Measurements from ENCODE around the gene TP53TG3B.
"Not testable (repeated sequence)": the region's sequence is repeated elsewhere in the genome, so short reads cannot be mapped to it uniquely, and the experiment has no call there.

TP53TG3B gene, protein sequence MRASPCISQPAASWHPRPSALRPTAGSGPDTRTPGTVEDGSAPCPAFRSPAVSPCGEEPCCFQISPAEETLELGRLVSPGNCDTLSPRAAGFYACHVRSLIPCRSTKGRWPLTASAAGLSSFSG

GRCh38 chr16:33360541-33360940 is at the start of gene TP53TG3B:
TP53TG3B (plus strand) TSS chr16:33360841; CDS start chr16:33360909, 68 bp downstream.
- not testable (repeated sequence) for DNase-seq (ENCODE audit: insufficient read length, low spot score); FAIRE-seq

GRCh38 chr16:33336226-33337012 is 24.2 kb upstream of the TP53TG3B start:
- FAIRE-seq; DNase-seq (ENCODE audit: insufficient read length, low spot score): not testable (repeated sequence)

- not testable (repeated sequence) for FAIRE-seq; DNase-seq (ENCODE audit: insufficient read length, low spot score)
Measured at GRCh38 chr16:33337627-33338542, 22.8 kb upstream of the TP53TG3B start.

- not testable (repeated sequence) for FAIRE-seq; DNase-seq (ENCODE audit: insufficient read length, low spot score)
Measured at GRCh38 chr16:33338543-33338951, 22.1 kb upstream of the TP53TG3B start.

- FAIRE-seq; DNase-seq (ENCODE audit: insufficient read length, low spot score): not testable (repeated sequence)
Measured at GRCh38 chr16:33339093-33340061, 21.3 kb upstream of the TP53TG3B start.

Measured in D721Med (cell line).